OCI-LY7 (cell line): ENCODE measurements around the gene SREBF1. TPM values are rescaled to one million over a fixed set of nuclear protein-coding genes. Genes with fewer than 3 reads are reported as not detected.

Source experiments
- BruUV-seq: library from RNA; stranded (reverse); fragments of 400-500 nt; replicated peaks from 2 replicates; lab custom pipeline; 2021; lab: Mats Ljungman, UMichigan
- CTCF ChIA-PET: fragments of 300-600 bp; sonication (Branson Sonifier 250); formaldehyde crosslinking; loops from one replicate; lab custom pipeline; 2022; ENCODE audit warnings: antibody characterized with exemption; ENCODE audit not compliant: unreplicated experiment; lab: Charles Lee
- POLR2A ChIA-PET: fragments of 300-600 bp; sonication (Branson Sonifier 250); formaldehyde crosslinking; loops from one replicate; lab custom pipeline; 2022; ENCODE audit warnings: antibody characterized with exemption; lab: Charles Lee
- DNase-seq: peaks from one replicate; pipeline ENCODE4 v3.0.0-alpha.2; 2015; ENCODE audit warnings: low spot score
- H2AFZ ChIP-seq: fragments of 200-600 bp; sonication (generic), shearing (Covaris generic); 2 replicates; pipeline ENCODE4 v1.6.1; 2014; ENCODE audit warnings: mild to moderate bottlenecking, antibody characterized with exemption, low read length, moderate library complexity
- H3K27ac ChIP-seq: fragments of 200-600 bp; sonication (generic); 2 replicates; pipeline ENCODE4 v1.5.1; 2014; ENCODE audit warnings: mixed run types, low read depth, mild to moderate bottlenecking, moderate library complexity, low read length, inconsistent platforms; ENCODE audit not compliant: poor library complexity, severe bottlenecking
- H3K36me3 ChIP-seq: fragments of 200-600 bp; sonication (generic); 2 replicates; pipeline ENCODE4 v1.6.1; 2014; ENCODE audit warnings: mild to moderate bottlenecking, antibody characterized with exemption, low read length, moderate library complexity, mixed read lengths; ENCODE audit not compliant: insufficient read depth
- H3K4me1 ChIP-seq: fragments of 200-600 bp; sonication (generic); 2 replicates; pipeline ENCODE4 v1.5.1; 2014; ENCODE audit warnings: mild to moderate bottlenecking, low read length; ENCODE audit not compliant: insufficient read depth, poor library complexity, severe bottlenecking
- H3K4me2 ChIP-seq: fragments of 200-600 bp; sonication (generic); 2 replicates; pipeline ENCODE4 v1.6.1; 2014; ENCODE audit warnings: mild to moderate bottlenecking, low read length
- H3K4me3 ChIP-seq: fragments of 200-600 bp; sonication (generic); 2 replicates; pipeline ENCODE4 v1.5.1; 2014; ENCODE audit warnings: mild to moderate bottlenecking, low read depth, low read length; ENCODE audit not compliant: poor library complexity, severe bottlenecking
- H3K79me2 ChIP-seq: fragments of 200-600 bp; sonication (generic); 2 replicates; pipeline ENCODE4 v1.6.1; 2016; ENCODE audit warnings: low read depth, mild to moderate bottlenecking, low read length, moderate library complexity, mixed read lengths; ENCODE audit not compliant: insufficient read depth
- H3K9me2 ChIP-seq: fragments of 200-600 bp; sonication (generic); 2 replicates; pipeline ENCODE4 v1.6.1; 2016; ENCODE audit warnings: mild to moderate bottlenecking, low read length, mixed read lengths; ENCODE audit not compliant: insufficient read depth
- H3K9me3 ChIP-seq: fragments of 200-600 bp; sonication (generic); 2 replicates; pipeline ENCODE4 v1.6.1; 2014; ENCODE audit warnings: mild to moderate bottlenecking, mixed run types, low read length, mixed read lengths
- H4K20me1 ChIP-seq: fragments of 200-600 bp; sonication (generic); 2 replicates; pipeline ENCODE4 v1.6.1; 2014; ENCODE audit warnings: mild to moderate bottlenecking, antibody characterized with exemption, low read length, moderate library complexity, mixed read lengths; ENCODE audit not compliant: insufficient read depth
- EZH2phosphoT487 ChIP-seq: fragments of 200-600 bp; sonication (generic); IDR thresholded peaks from 2 replicates; pipeline ENCODE4 v1.6.1; 2018; ENCODE audit warnings: low read depth, borderline replicate concordance, mild to moderate bottlenecking, mixed run types, antibody characterized with exemption, low read length, moderate library complexity, mixed read lengths
- intact Hi-C: fragments of 100-400 bp; cut with micrococcal nuclease; formaldehyde crosslinking; loops from one replicate; pipeline ENCODE4 v1.10.0; 2022; ENCODE audit not compliant: unreplicated experiment
- total RNA-seq, 2 experiments: library from RNA; depleted of rRNA in 1 of 2; stranded (reverse); fragments of >200 nt in 1 of 2; shearing (Covaris generic) in 1 of 2; gene quantifications; 2 replicates each; pipeline ENCODE4 v1.2.3, GENCODE V29; 2014 to 2022
- TF ChIP-seq, protein P1 (sequence below): fragments of 200-600 bp; sonication (generic); conservative IDR thresholded peaks from 2 replicates; pipeline ENCODE4 v1.5.1; 2014; ENCODE audit warnings: mild to moderate bottlenecking, antibody characterized with exemption, low read length, moderate library complexity, mixed read lengths

SREBF1 gene
- total RNA-seq, 2 experiments from 2014 or later = 70.4 to 187 TPM

DNA sequence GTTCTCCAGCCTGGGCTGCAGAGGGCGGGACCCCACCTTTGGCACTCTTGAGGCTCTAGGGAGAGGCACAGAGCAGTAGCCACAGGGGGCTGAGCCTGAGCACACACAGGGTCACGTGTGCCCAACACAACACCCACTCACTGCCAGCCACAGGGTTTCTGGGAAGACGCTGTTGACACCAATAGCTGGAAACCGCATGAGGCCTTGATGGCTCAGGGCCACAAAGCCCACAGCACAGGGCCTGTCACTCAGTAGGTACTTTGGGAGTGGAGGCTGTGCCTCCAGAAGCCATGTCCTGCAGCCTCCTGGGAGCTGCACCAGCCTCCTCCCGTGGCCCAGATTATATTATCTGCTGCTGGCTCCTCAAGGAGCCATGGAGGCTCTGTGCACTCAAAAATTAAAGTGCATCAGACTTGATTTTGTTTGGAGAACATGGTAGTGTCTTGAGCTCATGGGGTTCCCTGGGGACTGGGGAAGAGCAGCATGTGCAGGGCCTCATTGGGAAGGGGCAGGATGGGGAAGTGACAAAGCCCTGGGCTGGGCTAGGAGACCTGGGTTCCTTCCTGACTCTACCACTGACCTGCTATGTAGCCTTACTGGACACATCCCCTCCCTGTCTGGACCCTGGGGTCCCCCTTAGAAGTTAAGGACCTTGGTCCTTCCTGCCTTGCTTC lies 12.5 kb upstream of the SREBF1 start:
- no peak for DNase-seq
- BruUV-seq = no TSS peak
- Histone ChIP-seq H3K4me1 (peaks cover 23% of the 10 kb centered on the region), H3K4me3 (no peak overlapping the region), H3K9me3 (no peaks in the 10 kb centered on the region), H3K4me2 (peak overlapping the region; percentile 45), H4K20me1 (no peaks in the 10 kb centered on the region), H3K36me3 (no peaks in the 10 kb centered on the region), H3K27ac (peak overlapping the region; percentile 39), H2AFZ (peak overlapping the region; percentile 85), H3K9me2 (no peaks in the 10 kb centered on the region), H3K79me2 (no peaks in the 10 kb centered on the region)
- CTCF ChIA-PET = no interaction called here
- POLR2A ChIA-PET = interaction anchor here (0.7 to 2.1 kb wide), 7 partner anchors 9 to 68 kb away, joined by 3 to 12 read pairs (median 5); partner anchors contain the start of gene SREBF1
- intact Hi-C loops = no loop called here
- TF ChIP-seq, protein P1, sequence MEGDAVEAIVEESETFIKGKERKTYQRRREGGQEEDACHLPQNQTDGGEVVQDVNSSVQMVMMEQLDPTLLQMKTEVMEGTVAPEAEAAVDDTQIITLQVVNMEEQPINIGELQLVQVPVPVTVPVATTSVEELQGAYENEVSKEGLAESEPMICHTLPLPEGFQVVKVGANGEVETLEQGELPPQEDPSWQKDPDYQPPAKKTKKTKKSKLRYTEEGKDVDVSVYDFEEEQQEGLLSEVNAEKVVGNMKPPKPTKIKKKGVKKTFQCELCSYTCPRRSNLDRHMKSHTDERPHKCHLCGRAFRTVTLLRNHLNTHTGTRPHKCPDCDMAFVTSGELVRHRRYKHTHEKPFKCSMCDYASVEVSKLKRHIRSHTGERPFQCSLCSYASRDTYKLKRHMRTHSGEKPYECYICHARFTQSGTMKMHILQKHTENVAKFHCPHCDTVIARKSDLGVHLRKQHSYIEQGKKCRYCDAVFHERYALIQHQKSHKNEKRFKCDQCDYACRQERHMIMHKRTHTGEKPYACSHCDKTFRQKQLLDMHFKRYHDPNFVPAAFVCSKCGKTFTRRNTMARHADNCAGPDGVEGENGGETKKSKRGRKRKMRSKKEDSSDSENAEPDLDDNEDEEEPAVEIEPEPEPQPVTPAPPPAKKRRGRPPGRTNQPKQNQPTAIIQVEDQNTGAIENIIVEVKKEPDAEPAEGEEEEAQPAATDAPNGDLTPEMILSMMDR = no peak
- TF ChIP-seq EZH2phosphoT487 = no peak

DNA sequence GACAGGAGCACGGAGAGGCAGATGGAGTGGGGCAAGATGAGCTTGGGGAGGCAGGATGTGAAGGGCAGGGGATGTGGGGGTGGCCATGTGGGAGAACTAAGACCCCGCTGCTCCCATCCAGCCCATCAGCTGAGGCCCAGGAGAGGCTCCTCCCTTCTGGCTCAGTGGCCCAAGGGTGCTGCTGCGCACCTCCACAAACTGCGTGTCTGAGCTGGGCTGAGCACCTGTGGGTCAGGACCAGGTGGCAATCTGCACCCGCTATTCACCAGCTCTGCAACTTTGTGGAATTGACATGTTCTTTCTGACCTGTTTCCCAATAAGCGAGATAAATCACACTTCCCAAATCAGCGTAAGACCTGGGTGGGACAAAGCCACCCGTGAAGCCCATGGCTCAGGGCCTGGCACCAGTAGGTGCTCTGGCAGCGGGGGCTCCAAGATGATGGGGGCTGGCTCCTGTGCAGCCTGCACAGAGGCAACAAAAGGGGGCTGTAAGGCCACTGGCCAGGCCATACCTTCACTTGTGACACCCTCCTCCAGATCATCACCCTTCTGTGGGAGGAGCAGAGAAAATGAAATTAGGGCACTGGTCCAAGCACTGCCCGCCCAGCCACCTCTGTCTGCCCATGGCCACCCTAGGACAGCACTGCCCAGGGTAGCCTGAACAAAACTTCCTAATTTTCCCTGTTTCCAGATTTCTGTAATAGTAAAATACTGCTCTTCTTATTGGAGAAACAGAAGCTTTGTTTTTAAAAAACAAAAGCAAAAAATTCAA lies 11.7 kb upstream of the SREBF1 start:
- peak overlapping the region; percentile 85; the same call in 1 of the 2 replicates for H2AFZ ChIP-seq
- no peak overlapping the region for H3K4me3 ChIP-seq
- no peaks in the 10 kb centered on the region for H3K79me2 ChIP-seq
- intact Hi-C loops = no loop called here
- BruUV-seq = no TSS peak
- no peak for DNase-seq
- H3K4me1 ChIP-seq = peaks cover 23% of the 10 kb centered on the region
- H3K9me2 ChIP-seq = no peaks in the 10 kb centered on the region
- CTCF ChIA-PET = interaction anchor here (1.2 kb wide), 1 partner anchor 12 kb away, joined by 4 read pairs; the partner anchor contains the start of gene SREBF1
- H4K20me1 ChIP-seq = no peaks in the 10 kb centered on the region
- H3K27ac ChIP-seq = no peak overlapping the region
- no peaks in the 10 kb centered on the region for H3K9me3 ChIP-seq
- POLR2A ChIA-PET = interaction anchor here (1.2 to 2.1 kb wide), 3 partner anchors 8 to 14 kb away, joined by 4 to 12 read pairs (median 7); no protein-coding TSS in a partner anchor
- H3K36me3 ChIP-seq = no peaks in the 10 kb centered on the region
- no peak for TF ChIP-seq EZH2phosphoT487
- TF ChIP-seq, protein P1 = no peak
- no peak overlapping the region for H3K4me2 ChIP-seq
